Osteoblast (primary cell): ENCODE results near the gene OGFOD1. TPM values are rescaled to one million over a fixed set of nuclear protein-coding genes. Genes with fewer than 3 reads are reported as not detected.
A peak's percentile ranks its signal among the peaks of the same experiment; 100 is the strongest.

Experiments used
- DNase-seq: peaks from one replicate; pipeline ENCODE4 v3.0.0; 2011; ENCODE audit warnings: low spot score, mixed read lengths; ENCODE audit not compliant: insufficient read length; ENCODE audit errors: missing footprints
- H2AFZ ChIP-seq: 2 replicates; pipeline ENCODE4 v1.6.0; 2011; ENCODE audit warnings: mild to moderate bottlenecking, low read length
- H3K27ac ChIP-seq: 2 replicates; pipeline ENCODE4 v1.5.1; 2011; ENCODE audit warnings: mild to moderate bottlenecking, low read depth, low read length, moderate library complexity
- H3K27me3 ChIP-seq: 2 replicates; pipeline ENCODE4 v1.6.0; 2012; ENCODE audit warnings: mild to moderate bottlenecking, control low read depth, inconsistent platforms, low read length, moderate library complexity; ENCODE audit not compliant: insufficient read depth
- H3K36me3 ChIP-seq: 2 replicates; pipeline ENCODE4 v1.5.1; 2011; ENCODE audit warnings: mild to moderate bottlenecking, low read length, control low read depth, moderate library complexity; ENCODE audit not compliant: insufficient read depth
- H3K4me1 ChIP-seq: 2 replicates; pipeline ENCODE4 v1.5.1; 2011; ENCODE audit warnings: mild to moderate bottlenecking, low read length, control low read depth, moderate library complexity; ENCODE audit not compliant: insufficient read depth
- H3K4me2 ChIP-seq: 2 replicates; pipeline ENCODE4 v1.6.0; 2011; ENCODE audit warnings: mild to moderate bottlenecking, low read length; ENCODE audit not compliant: insufficient read depth
- H3K4me3 ChIP-seq: fragments of 200-600 bp; sonication (generic); 3 replicates; pipeline ENCODE4 v1.5.1; 2012; ENCODE audit warnings: mild to moderate bottlenecking, low read length, inconsistent platforms; ENCODE audit not compliant: insufficient read depth
- H3K79me2 ChIP-seq: 2 replicates; pipeline ENCODE4 v1.6.0; 2012; ENCODE audit warnings: mild to moderate bottlenecking, low read length, control low read depth, inconsistent platforms; ENCODE audit not compliant: insufficient read depth
- H3K9me3 ChIP-seq: 2 replicates; pipeline ENCODE4 v1.5.1; 2011; ENCODE audit warnings: low read depth, low read length, control low read depth
- H4K20me1 ChIP-seq: 2 replicates; pipeline ENCODE4 v1.6.0; 2012; ENCODE audit warnings: mild to moderate bottlenecking, low read length, control low read depth; ENCODE audit not compliant: insufficient read depth
- CTCF ChIP-seq: IDR thresholded peaks from 2 replicates; pipeline ENCODE4 v1.5.1; 2011; ENCODE audit warnings: mild to moderate bottlenecking, low read depth, low read length, moderate library complexity; ENCODE audit errors: extremely low read depth
- total RNA-seq: library from RNA; depleted of rRNA; stranded (reverse); fragments of >200 nt; gene quantifications from 2 replicates; pipeline ENCODE4 v1.2.3, GENCODE V29; 2012

Gene OGFOD1
- total RNA-seq, 1 donor: 47.4 TPM

GRCh38 chr16:56447286-56447685, 4.1 kb upstream of the OGFOD1 start:
- no peak overlapping the region for H3K4me2 ChIP-seq
- H4K20me1 ChIP-seq: peaks cover 32% of the 10 kb centered on the region
- H3K36me3 ChIP-seq: peaks cover 27% of the 10 kb centered on the region

GRCh38 chr16:56448005-56448404, 3.3 kb upstream of the OGFOD1 start:
- TF ChIP-seq CTCF: no peak
- H3K4me1 ChIP-seq: peaks cover 27% of the 10 kb centered on the region
- no peak overlapping the region for H2AFZ ChIP-seq
- peaks cover 32% of the 10 kb centered on the region for H4K20me1 ChIP-seq
- no peak overlapping the region for H3K4me2 ChIP-seq
- no peak overlapping the region for H3K27ac ChIP-seq
- no peaks in the 10 kb centered on the region for H3K9me3 ChIP-seq
- H3K27me3 ChIP-seq: no peaks in the 10 kb centered on the region
- H3K79me2 ChIP-seq: peaks cover 78% of the 10 kb centered on the region
- peaks cover 27% of the 10 kb centered on the region for H3K36me3 ChIP-seq
- H3K4me3 ChIP-seq: no peak overlapping the region
- DNase-seq: no peak

More at GRCh38 chr16:56447286-56447685, 4.1 kb upstream of the OGFOD1 start:
- Histone ChIP-seq H2AFZ (no peak overlapping the region), H3K9me3 (no peaks in the 10 kb centered on the region), H3K4me3 (no peak overlapping the region), H3K79me2 (peaks cover 71% of the 10 kb centered on the region), H3K27me3 (no peaks in the 10 kb centered on the region), H3K4me1 (peaks cover 20% of the 10 kb centered on the region), H3K27ac (no peak overlapping the region)
- no peak for TF ChIP-seq CTCF
- DNase-seq: no peak

GRCh38 chr16:56450275-56450985, 924 bp upstream of the OGFOD1 start:
- no peaks in the 10 kb centered on the region for H3K27me3 ChIP-seq
- H3K4me3 ChIP-seq: peak overlapping the region; percentile 90
- peak overlapping the region; percentile 50 for H3K27ac ChIP-seq
- H3K36me3 ChIP-seq: peaks cover 37% of the 10 kb centered on the region
- peak overlapping the region; percentile 89 for H3K4me2 ChIP-seq
- H3K9me3 ChIP-seq: no peaks in the 10 kb centered on the region
- H3K4me1 ChIP-seq: peaks cover 28% of the 10 kb centered on the region
- H2AFZ ChIP-seq: peak overlapping the region; percentile 92
- no peak for TF ChIP-seq CTCF
- peak; percentile 11 for DNase-seq
- H3K79me2 ChIP-seq: peaks cover 81% of the 10 kb centered on the region
- peaks cover 32% of the 10 kb centered on the region for H4K20me1 ChIP-seq

- Histone ChIP-seq H3K4me1 (peaks cover 28% of the 10 kb centered on the region), H3K4me2 (peak overlapping the region; percentile 81), H2AFZ (peak overlapping the region; percentile 89), H3K9me3 (no peaks in the 10 kb centered on the region), H3K4me3 (peak overlapping the region; percentile 90), H3K27ac (peak overlapping the region; percentile 50), H3K79me2 (peaks cover 73% of the 10 kb centered on the region), H3K36me3 (peaks cover 36% of the 10 kb centered on the region), H3K27me3 (no peaks in the 10 kb centered on the region), H4K20me1 (peaks cover 30% of the 10 kb centered on the region)
- peak; percentile 78 for DNase-seq
- TF ChIP-seq CTCF: no peak
These were observed 667 bp downstream of the OGFOD1 start for GRCh38 chr16:56451753-56452689.
